ENCODE results near the gene SON.

Gene SON

DNA sequence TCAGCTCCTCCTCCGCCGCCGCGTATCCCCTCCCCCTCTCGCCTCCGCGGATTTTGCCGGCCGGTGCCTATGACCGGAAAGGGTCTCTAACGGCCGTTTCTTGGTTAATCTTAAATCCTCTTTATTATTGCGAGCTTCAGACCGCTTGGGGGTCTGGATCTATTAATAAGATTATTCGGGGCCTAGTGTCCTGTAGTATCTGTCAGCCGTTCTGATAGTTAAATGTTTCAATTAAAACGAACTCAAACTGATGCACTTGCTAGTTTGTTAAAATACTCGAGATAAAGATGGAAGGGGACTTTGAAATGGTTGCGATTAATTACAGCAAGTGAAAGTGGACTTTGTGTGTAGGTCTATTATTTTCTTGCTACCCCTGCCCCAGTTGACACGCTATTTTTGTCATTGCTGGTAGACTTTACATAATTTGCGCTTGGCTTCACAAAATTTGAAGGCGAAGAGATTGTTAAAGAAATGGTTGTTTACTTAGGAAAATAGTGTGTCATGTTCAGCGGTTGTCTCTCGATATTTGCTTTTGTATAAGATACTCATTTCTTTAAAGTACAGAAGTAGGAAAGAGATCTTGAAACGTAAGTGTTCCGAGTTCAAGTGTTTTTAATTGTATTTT is 779 bp downstream of the SON start:
- DNase-seq (ENCODE audit: low spot score) = no peak

DNA sequence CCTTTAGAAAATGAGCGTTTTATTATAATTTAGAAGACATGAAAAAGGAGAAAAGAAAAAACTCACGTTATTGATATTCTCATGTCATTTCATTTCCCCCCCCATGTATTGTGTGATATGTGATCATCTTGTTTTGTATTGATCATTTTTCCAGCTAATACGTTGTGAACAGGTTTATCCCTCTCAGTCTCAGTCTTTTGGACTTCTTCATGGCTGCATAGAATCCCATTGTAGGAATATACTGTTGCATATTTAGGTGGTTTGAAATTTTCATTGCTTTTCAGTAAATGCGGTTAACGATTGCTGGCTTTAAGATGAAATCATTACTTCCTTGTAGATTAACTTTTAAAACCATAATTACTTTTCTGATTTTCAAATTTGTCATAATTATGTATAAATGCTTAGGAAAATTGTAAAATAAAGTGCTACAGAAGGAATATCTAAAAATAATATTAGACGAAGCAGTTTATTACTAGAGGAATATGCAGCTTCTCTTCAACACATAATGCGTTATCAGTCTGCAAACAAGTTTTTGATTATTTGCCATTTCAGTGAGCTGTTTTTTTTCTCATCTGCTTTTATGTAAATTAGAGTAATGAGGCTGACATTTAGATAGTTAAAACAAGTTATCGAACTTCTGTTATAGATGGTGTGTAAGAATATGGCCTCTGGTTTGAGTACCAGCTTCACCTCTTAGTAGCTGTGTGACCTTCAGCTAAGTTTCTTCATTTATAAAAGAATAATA is 1.8 kb downstream of the SON start:
- no peak for DNase-seq (ENCODE audit: low spot score)

DNA sequence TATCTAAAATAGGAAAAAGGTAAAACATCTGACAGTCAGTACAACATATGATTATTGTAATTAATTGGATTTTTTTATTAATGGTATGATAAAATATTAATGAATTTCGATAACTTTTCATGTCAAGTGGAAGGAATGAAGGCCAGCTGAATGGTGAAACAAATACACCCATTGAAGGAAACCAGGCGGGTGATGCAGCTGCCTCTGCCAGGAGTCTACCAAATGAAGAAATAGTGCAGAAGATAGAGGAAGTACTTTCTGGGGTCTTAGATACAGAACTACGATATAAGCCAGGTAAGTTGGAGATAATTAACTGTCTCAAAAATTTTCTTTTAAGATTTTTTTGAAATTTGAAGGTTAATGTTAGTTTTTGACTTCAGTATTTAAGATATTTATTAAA is 3.2 kb downstream of the SON start:
- DNase-seq (ENCODE audit: low spot score) = no peak

DNA sequence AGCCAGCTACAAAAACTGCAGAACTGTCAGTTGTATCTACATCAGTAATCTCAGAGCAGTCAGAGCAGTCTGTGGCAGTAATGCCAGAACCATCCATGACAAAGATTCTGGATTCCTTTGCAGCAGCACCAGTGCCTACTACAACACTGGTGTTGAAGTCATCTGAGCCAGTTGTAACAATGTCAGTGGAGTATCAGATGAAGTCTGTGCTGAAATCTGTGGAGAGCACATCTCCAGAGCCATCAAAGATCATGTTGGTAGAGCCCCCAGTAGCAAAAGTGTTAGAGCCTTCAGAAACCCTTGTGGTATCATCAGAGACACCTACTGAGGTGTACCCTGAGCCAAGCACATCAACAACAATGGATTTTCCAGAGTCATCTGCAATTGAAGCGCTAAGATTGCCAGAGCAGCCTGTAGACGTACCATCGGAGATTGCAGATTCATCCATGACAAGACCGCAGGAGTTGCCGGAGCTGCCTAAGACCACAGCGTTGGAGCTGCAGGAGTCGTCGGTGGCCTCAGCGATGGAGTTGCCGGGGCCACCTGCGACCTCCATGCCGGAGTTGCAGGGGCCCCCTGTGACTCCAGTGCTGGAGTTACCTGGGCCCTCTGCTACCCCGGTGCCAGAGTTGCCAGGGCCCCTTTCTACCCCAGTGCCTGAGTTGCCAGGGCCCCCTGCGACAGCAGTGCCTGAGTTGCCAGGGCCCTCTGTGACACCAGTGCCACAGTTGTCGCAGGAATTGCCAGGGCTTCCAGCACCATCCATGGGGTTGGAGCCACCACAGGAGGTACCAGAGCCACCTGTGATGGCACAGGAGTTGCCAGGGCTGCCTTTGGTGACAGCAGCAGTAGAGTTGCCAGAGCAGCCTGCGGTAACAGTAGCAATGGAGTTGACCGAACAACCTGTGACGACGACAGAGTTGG is 7.3 kb downstream of the SON start:
- no peak for DNase-seq (ENCODE audit: low spot score)

DNA sequence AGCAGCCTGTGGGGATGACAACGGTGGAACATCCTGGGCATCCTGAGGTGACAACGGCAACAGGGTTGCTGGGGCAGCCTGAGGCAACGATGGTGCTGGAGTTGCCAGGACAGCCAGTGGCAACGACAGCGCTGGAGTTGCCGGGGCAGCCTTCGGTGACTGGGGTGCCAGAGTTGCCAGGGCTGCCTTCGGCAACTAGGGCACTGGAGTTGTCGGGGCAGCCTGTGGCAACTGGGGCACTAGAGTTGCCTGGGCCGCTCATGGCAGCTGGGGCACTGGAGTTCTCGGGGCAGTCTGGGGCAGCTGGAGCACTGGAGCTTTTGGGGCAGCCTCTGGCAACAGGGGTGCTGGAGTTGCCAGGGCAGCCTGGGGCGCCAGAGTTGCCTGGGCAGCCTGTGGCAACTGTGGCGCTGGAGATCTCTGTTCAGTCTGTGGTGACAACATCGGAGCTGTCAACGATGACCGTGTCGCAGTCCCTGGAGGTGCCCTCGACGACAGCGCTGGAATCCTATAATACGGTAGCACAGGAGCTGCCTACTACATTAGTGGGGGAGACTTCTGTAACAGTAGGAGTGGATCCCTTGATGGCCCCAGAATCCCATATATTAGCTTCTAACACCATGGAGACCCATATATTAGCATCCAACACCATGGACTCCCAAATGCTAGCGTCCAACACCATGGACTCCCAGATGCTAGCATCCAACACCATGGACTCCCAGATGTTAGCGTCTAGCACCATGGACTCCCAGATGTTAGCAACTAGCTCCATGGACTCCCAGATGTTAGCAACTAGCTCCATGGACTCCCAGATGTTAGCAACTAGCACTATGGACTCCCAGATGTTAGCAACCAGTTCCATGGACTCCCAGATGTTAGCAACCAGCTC is 8.2 kb downstream of the SON start:
- DNase-seq (ENCODE audit: low spot score) = no peak

DNA sequence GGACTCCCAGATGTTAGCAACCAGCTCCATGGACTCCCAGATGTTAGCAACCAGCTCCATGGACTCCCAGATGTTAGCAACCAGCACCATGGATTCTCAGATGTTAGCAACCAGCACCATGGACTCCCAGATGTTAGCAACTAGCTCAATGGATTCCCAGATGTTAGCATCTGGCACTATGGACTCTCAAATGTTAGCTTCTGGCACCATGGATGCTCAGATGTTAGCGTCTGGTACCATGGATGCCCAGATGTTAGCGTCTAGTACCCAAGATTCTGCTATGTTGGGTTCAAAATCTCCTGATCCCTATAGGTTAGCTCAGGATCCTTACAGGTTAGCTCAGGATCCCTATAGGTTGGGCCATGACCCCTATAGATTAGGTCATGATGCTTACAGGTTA is 8.8 kb downstream of the SON start:
- DNase-seq (ENCODE audit: low spot score) = no peak

DNA sequence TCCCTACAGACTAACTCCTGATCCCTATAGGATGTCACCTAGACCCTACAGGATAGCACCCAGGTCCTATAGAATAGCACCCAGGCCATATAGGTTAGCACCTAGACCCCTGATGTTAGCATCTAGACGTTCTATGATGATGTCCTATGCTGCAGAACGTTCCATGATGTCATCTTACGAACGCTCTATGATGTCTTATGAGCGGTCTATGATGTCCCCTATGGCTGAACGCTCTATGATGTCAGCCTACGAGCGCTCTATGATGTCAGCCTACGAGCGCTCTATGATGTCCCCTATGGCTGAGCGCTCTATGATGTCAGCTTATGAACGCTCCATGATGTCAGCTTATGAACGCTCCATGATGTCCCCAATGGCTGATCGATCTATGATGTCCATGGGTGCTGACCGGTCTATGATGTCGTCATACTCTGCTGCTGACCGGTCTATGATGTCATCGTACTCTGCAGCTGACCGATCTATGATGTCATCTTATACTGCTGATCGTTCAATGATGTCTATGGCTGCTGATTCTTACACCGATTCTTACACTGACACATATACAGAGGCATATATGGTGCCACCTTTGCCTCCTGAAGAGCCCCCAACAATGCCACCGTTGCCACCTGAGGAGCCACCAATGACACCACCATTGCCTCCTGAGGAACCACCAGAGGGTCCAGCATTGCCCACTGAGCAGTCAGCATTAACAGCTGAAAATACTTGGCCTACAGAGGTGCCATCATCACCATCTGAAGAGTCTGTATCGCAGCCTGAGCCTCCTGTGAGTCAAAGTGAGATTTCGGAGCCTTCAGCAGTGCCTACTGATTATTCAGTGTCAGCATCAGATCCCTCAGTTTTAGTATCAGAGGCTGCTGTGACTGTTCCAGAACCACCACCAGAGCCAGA is 9.5 kb downstream of the SON start:
- DNase-seq (ENCODE audit: low spot score) = no peak

DNA sequence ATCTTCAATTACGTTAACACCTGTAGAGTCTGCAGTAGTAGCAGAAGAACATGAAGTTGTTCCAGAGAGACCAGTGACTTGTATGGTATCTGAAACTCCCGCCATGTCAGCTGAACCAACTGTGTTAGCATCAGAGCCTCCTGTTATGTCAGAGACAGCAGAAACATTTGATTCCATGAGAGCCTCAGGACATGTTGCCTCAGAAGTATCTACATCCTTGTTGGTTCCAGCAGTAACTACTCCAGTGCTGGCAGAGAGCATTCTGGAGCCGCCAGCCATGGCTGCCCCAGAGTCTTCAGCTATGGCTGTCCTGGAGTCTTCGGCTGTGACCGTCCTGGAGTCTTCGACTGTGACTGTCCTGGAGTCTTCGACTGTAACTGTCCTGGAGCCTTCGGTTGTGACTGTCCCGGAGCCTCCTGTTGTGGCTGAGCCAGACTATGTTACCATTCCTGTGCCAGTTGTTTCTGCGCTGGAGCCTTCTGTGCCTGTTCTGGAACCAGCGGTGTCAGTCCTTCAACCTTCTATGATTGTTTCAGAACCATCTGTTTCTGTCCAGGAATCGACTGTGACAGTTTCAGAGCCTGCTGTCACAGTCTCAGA is 10.3 kb downstream of the SON start:
- no peak for DNase-seq (ENCODE audit: low spot score)

DNA sequence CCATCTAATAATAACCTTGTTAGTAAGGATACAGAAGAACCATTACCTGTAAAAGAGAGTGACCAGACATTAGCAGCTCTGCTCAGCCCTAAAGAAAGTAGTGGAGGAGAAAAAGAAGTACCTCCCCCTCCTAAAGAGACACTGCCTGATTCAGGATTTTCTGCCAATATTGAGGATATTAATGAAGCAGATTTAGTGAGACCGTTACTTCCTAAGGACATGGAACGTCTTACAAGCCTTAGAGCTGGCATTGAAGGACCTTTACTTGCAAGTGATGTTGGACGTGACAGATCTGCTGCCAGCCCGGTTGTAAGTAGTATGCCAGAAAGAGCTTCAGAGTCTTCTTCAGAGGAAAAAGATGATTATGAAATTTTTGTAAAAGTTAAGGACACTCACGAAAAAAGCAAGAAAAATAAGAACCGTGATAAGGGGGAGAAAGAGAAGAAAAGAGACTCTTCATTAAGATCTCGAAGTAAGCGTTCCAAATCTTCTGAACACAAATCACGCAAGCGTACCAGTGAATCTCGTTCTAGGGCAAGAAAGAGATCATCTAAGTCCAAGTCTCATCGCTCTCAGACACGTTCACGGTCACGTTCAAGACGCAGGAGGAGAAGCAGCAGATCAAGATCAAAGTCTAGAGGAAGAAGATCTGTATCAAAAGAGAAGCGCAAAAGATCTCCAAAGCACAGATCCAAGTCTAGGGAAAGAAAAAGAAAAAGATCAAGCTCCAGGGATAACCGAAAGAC is 11.6 kb downstream of the SON start:
- no peak for DNase-seq (ENCODE audit: low spot score)

DNA sequence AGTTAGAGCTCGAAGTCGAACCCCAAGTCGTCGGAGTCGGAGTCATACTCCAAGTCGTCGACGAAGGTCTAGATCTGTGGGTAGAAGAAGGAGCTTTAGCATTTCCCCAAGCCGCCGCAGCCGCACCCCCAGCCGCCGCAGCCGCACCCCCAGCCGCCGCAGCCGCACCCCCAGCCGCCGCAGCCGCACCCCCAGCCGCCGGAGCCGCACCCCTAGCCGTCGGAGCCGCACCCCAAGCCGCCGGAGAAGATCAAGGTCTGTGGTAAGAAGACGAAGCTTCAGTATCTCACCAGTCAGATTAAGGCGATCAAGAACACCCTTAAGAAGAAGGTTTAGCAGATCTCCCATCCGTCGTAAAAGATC is 12.1 kb downstream of the SON start:
- no peak for DNase-seq (ENCODE audit: low spot score)

DNA sequence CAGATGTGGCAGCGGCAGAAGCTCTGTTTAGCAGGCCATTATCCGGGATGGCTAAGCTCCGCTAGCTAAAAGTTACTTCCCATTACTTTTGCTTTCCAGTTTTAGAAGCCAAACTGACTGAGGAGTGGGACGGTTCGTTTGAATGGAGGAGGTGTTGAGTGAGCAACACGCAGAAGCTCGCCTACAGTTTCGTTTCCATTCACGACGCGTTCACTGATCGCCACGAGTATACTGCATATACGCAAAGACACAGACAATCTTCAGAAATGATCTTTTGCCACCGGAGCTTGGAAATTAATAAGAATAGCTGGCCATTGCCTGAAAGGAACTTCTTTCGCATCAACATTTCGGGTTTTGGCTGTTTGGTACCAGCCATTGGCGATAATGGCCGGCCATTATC is 14.6 kb downstream of the SON start:
- no peak for DNase-seq (ENCODE audit: low spot score)

DNA sequence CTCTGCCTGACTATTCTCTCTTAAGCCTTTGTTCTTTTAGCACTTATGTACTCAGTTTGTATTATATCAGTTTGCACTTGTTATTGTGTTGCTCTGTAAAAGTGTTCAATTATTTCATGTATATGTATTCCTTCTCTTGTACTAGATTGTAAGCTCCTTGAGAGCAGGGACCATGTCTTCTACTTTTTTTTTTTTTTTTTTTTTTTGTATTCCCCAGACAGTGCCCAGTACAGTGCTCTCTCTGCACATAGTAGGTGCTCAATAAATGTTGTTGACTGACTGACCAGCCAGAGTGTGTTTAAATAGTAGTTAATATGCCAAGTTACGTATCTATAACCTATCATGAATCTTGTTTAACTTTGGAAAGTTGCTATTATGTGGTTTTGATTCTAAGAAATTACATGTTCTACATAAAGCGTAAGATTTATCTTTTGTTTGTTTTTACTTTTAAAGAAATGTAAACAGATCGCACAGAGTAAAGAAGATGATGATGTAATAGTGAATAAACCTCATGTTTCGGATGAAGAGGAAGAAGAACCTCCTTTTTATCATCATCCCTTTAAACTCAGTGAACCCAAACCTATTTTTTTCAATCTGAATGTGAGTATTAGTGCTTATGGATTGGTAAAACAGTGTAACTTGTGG is 16.1 kb downstream of the SON start:
- DNase-seq (ENCODE audit: low spot score) = no peak

DNA sequence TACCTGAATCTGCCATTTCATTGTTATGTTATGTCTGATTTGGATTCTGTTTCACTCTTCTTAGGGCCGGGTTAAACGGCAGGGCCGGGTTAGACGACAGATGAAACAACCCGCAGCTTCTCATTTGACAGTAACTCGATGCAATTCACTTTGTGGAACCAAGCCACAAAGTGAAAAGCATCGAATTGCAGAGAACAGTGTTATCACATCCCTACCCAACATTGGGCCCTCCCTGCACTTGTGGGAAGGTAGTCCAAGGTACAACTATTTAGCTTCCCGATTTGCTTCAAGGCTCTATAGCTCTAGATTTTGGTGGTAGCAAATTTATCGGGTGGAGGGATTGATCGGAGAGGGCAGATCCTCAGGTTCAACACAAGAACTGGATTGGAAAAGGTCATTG is 17.0 kb downstream of the SON start:
- DNase-seq (ENCODE audit: low spot score) = no peak

DNA sequence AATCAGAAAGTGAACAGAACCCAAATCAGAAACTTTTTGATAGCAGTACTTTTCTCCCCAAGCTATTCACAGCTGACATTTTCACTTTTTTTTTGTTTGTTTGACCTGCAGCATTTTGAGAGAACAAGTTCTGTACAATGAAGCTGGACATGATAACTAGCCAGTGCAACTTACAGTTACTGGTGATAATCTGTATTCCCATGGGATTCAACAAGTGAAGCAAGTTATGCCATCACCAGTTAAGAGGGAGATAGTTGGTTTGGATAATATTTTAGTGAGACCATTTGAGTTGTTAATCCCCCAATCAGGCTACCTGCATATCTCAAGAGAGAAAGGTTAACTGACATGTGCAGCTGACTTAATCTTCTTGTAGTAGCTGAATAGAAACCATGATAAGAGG is 18.1 kb downstream of the SON start:
- no peak for DNase-seq (ENCODE audit: low spot score)

DNA sequence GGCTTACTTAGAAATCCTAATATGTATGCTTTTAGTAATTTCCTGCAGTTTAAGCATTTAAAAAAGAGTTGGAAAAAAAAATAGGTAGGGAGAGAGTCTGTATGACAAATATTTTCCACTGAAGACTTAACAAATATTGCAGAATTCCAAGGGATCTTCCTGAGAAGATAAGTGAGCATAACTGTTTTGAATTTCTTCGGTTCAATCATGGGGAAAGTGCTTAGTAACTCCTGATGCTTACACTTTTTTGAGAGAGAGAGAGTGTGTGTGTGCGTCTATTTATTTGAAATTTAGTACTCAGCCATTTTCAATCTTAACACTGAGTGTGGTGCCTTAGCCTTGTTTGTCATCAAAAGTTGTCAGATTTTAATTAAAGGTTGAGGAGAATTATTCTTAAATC is 18.5 kb downstream of the SON start:
- no peak for DNase-seq (ENCODE audit: low spot score)

DNA sequence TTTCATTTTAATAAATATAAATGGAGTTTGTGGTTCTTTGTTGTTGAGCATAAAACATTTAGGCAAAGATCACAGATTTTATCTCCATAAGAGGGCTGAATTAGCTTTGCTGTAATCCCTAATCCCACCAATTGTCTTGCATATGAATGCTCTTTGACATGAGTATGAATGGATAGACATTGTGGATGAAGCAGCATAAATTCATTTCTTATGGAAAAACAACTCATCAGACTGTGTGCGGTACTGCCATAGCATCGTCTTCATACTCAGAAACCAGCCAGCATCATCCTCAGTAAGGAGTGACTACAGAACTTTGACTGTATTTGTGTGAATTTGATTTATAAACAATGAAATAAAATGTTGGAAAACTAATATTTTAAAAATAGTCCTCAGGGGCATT is 19.6 kb downstream of the SON start:
- no peak for DNase-seq (ENCODE audit: low spot score)

DNA sequence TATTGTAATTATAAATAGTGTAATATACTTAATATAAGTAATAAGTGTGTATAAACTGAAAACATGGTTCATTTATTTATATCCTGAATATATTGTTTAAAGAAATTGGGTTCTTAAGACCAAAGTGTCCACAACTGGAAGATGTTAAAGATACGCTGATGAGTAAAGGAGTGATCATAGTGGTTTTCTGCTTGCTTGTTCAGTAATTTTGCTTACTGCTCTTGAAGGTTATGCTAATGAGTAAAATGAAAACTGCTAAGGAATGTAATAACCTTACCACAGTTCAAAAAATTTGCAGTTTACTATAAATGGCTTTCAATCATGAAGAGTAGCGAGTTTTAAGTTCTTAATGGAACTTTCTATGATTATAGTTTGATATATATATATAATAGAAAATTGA is 23.7 kb downstream of the SON start:
- DNase-seq (ENCODE audit: low spot score) = no peak

DNA sequence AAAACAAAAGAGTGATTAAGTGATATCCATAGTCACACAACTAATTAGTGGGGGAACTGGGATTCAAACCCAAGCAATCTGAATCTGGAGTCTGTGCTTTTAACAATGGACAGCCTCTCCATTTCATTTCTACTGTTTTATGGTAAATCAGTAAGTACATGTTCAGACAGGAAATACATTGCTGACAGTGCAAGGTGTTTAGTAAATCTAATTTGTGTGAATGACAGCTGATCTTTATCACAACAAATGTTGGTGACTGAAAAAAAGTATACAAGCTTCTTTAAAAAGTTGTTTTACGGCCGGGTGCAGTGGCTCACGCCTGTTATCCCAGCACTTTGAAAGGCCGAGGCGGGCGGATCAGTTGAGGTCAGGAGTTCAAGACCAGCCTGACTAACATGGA is 25.1 kb downstream of the SON start:
- no peak for DNase-seq (ENCODE audit: low spot score)

DNA sequence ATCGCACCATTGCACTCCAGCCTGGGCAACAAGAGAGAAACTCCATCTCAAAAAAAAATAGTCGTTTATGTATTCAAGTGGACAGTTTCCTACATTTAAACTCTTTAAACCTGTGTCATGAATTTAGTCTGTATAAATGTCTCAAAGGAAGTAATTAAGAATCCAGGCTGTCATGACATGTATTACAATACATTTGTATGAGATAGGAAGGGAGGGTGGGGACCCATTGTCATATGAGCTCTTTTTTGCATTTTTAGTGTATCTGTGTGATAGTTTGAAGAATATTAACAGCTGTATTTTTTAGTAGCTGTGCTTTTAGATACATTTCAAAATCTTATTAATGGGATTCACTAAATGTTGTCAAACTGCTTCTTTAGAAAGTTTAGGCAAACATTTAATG is 25.6 kb downstream of the SON start:
- DNase-seq (ENCODE audit: low spot score) = no peak

Data from hepatic stellate cell (primary cell).